GM21619 (cell line): ENCODE measurements around the gene C1QB.
"Not testable (repeated sequence)": the region's sequence is repeated elsewhere in the genome, so short reads cannot be mapped to it uniquely, and the experiment has no call there.

Experiments
- ATAC-seq: cut with Tn5 transposase; IDR thresholded peaks from one replicate; pipeline ENCODE4 v1.9.1; 2021; ENCODE audit not compliant: unreplicated experiment

The C1QB gene

DNA sequence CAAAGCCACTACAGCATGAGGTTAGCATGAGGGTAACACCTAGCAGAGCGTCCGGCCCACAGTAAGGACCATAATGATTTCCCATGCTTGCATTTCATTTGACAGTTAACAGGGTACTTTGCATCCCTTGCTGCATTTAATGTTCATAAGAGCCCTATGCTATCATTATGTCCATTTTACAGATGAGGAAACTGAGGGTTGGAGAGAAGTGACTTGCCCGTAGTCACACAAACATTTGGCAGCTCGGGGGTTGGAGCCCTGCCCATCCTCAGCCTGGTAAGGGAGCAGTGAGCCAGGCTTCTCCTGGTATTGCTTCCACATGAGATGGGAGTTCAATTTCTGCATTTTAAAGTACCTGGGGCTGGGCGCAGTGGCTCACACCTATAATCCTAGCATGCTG is 41.1 kb downstream of the C1QB start:
- no peak for ATAC-seq

DNA sequence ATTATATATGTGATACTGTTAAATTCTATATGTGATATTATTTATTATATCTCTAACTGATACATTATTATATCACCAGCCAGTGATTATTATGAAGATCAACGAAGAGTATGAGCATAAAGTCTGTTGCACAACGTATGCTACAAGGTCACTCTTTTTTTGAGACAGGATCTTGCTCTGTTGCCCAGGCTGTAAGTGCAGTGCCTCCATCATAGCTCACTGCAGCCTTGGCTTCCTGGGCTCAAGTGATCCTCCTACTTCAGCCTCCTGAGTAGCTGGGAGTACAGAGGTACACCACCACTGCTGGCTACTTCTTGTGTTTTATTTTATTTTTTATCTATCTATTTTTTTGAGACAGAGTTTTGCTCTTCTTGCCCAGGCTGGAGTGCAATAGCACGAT is 43.6 kb downstream of the C1QB start:
- ATAC-seq: no peak

DNA sequence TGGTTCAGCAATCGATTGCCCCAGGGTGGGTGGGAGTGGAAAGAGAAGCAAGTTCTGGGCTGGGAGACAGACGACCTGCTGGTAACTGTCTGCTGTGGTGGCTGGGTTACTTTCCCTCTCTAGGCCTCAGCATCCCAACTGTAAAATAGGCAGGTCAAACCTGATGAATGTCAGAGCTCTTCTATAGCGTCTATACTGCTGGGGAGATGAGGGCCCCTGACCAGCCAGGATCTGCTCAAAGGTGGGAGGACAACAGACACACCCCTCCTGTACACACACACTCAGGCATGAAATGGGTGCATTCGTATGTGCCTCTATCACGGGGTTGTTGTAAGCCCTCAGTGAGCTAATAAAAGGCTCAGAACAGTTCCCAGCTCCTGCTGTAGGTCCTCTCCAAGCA is 44.9 kb downstream of the C1QB start:
- ATAC-seq: no peak

DNA sequence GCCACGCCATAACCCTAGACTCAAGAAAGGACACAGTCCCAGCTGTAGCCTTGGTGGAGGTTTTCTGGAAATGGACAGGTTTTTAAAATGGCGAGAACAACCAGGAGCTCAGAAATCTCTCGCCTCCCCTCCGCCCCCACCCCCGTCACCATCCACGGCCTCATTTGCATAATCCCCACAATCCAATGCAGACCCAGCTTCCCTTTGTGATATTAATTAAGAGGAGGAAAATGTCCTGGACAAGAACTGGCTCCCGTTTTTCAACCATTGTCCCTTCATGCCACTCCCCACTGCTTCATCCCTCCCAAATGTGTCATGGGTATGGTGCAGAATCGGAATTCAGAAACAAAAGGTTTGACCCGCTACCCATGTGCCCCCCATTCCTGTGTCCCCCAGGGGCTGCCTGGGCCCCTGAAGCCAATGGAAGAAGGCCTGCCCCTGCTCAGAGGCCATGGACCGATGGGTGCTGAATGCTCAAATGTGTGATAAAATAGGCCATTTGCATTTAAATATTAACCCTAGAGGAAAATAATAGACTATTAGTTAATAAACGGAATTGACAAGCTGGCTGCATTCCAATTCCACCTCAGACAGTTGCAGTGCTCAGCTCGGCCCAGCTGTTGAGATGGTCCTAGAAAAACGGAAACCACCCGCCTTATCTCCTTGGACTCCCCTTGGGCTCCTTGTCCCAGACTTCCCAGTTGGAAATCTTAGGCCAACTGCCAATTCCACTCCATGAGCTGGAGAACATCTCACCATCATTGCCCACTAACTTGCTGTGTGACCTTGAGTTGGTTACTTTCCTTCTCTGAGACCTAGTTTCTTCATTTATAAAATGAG is 46.9 kb downstream of the C1QB start:
- no peak for ATAC-seq

DNA sequence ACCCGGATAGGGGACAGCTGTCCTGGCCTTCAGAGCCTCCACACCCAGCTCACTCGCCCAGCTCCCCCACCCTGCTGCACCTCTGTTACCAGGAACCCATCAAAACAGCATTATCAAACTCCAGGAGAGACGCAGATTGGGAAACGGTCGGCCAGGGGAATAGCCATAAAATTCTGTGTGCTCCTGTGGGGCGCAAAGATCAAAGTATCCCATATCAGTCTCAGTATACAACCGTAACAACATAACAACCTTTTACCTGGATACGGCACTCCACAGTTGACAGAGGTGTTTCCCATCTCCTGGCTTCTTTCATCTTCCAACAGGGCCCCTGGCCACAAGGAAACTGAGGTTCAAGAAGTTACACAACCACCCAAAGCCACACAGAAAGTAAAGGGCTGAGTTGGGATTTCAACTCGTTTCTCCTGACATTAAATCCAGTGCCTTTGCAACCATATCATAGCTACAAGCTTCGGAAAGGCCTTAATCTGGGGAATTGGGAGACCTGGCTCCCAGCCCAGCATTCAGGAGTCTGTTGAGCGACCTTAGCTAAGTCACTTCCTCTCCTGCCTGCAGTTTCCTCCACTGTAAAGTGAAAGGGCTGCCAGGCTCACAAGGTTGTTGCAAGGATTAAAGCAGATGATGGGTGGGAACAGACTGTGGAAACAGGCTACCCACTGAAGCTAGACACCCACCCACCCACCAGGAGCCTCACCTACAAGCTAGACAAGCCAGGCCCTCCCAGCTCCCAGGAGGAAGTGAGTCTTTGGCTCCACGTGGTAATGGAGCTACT is 49.5 kb downstream of the C1QB start:
- ATAC-seq: no peak

DNA sequence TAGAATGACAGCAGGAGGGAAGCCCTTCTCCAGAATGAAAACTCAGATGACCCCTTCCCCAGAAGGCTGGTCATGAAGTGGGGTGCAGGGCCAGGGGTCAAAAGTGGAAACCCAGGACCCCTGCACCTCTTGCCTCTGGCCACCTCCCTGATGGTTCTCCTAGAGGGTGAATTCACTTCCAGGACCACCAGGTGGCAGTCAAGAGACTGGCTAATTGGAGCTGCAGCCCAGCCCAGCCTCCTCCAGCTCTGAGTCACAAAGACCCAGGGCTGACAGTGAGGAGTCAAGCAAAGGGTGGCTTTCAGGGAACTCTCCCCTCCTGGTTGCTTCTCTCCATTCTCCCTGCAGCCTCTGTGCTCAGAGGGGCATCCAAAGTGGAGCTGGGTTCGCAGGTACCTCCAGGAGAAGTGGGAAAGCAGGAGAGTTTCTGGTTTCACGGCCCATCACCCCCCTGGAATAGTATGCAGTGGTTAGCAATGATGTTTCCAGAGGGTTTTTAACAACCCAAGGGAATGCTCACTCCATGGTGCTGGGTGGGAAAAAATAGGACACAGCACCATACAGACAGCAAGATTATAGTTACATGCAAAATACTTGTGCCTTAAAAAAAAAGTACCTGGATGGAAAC is 51.5 kb downstream of the C1QB start:
- no peak for ATAC-seq

DNA sequence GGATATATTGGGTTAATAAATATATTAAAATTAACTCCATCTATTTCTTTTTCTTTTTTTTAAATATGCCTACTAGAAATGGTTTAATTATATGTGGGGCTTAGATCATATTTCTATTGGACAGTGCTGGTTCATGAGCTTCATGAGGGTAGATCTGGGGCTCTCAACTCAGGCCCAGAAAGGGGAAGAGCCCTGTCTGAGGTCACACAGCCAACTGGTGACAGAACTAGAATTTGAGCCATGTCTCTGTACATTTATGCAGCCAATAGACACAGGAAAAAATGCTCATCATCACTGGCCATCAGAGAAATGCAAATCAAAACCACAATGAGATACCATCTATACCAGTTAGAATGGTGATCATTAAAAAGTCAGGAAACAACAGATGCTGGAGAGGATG is 52.5 kb downstream of the C1QB start:
- no peak for ATAC-seq

DNA sequence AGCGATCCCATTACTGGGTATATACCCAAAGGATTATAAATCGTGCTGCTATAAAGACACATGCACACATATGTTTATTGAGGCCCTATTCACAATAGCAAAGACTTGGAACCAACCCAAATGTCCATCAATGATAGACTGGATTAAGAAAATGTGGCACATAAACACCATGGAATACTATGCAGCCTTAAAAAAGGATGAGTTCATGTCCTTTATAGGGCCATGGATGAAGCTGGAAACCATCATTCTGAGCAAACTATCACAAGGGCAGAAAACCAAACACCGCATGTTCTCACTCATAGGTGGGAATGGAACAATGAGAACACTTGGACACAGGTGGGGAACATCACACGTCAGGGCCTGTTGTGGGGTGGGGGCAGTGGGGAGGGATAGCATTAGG is 53.1 kb downstream of the C1QB start:
- ATAC-seq: not testable (repeated sequence)

DNA sequence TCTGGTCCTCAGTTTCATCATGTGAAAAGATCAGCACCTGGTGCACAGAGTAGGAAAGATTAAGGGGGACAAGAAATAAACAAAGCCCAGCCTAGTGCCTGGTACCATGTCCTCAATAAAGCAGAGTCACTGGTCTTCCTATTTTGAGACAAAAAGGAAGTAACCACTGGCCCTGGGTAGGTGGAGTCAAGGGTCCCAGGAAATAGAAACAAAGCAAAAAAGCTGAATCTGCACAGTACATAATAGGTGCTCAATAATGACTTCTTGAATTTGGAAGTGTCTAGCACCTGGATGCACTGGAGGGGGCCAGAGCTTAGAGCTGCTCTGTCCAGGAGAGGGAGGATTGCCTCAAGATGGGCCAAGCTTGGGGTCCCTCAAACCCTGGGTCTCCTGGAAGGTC is 55.7 kb downstream of the C1QB start:
- ATAC-seq: no peak

DNA sequence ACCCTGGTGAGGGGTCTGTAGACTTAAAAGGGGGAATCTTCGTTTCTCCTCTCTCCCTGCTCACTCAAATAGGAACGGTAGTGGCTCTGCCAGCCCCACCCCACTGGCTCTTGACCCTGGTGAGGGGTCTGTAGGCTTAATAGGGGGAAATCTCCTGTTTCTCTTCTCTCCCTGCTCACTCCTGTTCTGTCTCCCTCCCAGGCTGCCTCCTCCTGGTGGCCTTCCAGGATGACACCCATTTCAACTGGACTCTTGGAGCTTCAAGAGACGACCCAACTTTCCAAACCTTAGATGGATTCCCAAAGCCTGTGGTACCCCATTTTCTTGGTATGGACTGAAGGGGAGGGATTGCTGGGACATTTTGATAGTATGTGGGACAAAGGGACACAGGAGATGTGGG is 56.2 kb downstream of the C1QB start:
- no peak for ATAC-seq

DNA sequence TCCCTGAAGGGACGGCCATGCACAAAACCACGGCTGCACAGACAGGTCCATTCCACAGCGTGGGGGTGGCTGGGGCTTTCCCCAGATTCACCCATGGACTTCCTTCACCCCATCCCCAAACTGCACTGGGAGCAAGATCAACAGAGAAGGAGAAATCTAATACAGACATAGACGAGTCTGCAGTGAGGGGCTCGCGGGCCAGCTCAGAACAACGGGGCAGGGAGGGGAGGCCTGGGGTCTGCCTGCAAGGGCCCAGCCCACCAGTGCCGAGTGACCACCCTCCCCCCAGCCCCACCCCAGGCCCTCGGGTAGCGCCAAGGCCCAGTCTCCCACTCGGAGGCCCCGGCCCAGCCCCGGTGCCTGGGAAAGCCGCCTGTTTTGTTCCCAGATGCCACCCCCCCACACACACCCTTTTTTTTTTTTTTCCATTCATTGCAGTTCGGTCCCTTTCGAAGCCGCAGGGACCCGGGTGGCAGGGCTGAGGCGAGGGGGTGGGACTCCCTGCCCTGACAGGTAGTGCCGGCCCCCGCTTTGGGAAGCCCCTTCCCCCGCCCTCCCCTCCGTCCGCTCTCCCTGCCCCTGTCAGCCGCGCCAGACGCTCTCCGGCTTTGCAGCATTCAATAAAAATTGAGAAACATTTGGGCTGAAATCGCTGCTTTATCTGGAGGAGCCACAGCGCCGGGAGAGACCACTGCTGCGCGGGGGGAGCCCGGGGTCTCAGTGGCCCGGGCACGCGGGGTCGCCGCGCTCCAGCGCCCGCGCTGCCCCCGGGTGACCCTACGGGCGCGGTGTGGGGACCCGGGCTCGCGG is 57.1 kb downstream of the C1QB start:
- no peak for ATAC-seq

DNA sequence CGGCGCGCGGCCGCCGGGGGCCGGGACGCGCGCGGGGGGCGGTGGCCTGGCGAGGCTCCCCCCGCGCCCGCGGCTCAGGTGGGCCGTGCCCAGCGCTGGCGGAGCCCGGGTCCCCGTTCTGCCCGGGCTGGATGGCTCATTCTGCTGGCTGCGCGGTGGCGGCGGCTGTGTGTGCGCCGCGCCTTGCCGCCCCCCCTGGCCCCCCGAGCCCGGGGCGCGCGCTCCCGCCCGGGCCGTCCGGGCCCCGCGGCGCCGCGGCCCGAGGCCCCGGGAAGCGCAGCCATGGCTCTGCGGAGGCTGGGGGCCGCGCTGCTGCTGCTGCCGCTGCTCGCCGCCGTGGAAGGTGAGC is 57.6 kb downstream of the C1QB start, which contains the start of gene EPHB2:
Gene EPHB2, plus strand, starts transcription at position 139 of the 349 bp plus-strand sequence. Its CDS starts 144 bp downstream, at position 283.
- ATAC-seq: no peak

DNA sequence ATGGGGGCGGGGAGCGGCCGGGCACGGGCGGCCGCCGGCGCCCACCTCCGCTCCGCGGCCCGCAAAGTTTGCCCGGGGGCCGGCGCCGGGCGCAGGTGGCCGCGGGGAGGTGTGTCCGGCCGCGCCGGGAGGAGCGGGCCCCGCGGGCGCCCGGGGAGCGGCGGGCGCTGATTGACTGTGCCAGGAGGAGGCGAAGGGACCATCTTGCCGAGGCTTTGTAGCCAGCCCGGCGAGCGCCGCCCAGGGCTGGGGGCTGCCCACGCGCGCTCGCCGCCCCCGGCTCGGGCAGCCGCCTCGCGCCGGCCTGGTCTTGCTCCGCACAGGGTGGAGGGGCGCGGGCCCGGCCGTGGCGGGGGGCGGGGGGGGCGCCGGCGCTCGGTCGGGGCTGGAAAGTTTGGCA is 58.0 kb downstream of the C1QB start:
- ATAC-seq: no peak
